Prostate gland (tissue), 2 donors: ENCODE results near the gene OTOF.

Experiments used
- CTCF ChIP-seq, 4 experiments: fragments of 200-600 bp in 2 of 4; fragments of 450-650 bp in 2 of 4; sonication (generic) in 2 of 4; IDR thresholded peaks; 1 replicate in 3 of 4; 2 replicates in 1 of 4; pipeline ENCODE4 v1.5.1; 2016 to 2019; ENCODE audit warnings: antibody characterized with exemption in 4 of 4, mild to moderate bottlenecking in 2 of 4, moderate library complexity in 2 of 4
- POLR2A ChIP-seq: fragments of 450-650 bp; IDR thresholded peaks from one replicate; pipeline ENCODE4 v1.6.1; 2016; ENCODE audit warnings: antibody characterized with exemption, mild to moderate bottlenecking

- TF ChIP-seq POLR2A (no peak), CTCF (IDR thresholded peaks at IDR 0.05) (no peak)
Measured at GRCh38 chr2:26475832-26476501, 2.0 kb downstream of the OTOF start.
